SH-SY5Y (cell line): ENCODE results near the gene SOCS1.

Experiments used
- GATA2 ChIP-seq: IDR thresholded peaks from 2 replicates; pipeline ENCODE4 v1.6.1; 2011; ENCODE audit warnings: mild to moderate bottlenecking, low read depth, low read length
- GATA3 ChIP-seq: IDR thresholded peaks from 2 replicates; pipeline ENCODE4 v1.6.1; 2011; ENCODE audit warnings: low read depth, mild to moderate bottlenecking, low read length, moderate library complexity

- TF ChIP-seq GATA2 = no peak
- TF ChIP-seq GATA3 = no peak
Observed at GRCh38 chr16:11296351-11296705, 40.3 kb upstream of the SOCS1 start.
